HepG2 (cell line): ENCODE measurements around the gene AHSP. TPM values are rescaled to one million over a fixed set of nuclear protein-coding genes. Genes with fewer than 3 reads are reported as not detected.

Experiments
- ATAC-seq: fragments of 200-7000 bp; cut with Tn5 transposase; 3 replicates; pipeline ENCODE4 v1.9.1; 2020; ENCODE audit warnings: mild to moderate bottlenecking, moderate library complexity
- BruUV-seq: library from RNA; stranded (reverse); fragments of 400-500 nt; replicated peaks from 2 replicates; lab custom pipeline; 2021; lab: Mats Ljungman, UMichigan
- CTCF ChIA-PET: fragments of 300-600 bp; formaldehyde crosslinking; extraction: SDS; loops from one replicate; lab custom pipeline; 2021; ENCODE audit warnings: low total read pairs, inconsistent platforms, low intra/inter-chr PET ratio; lab: Yijun Ruan, JAX
- POLR2A ChIA-PET: fragments of 350-600 bp; sonication (Branson Sonifier 250); formaldehyde crosslinking; loops from one replicate; lab custom pipeline; 2020; ENCODE audit warnings: antibody characterized with exemption, inconsistent platforms; lab: Yijun Ruan, JAX
- DNase-seq: peaks from one replicate; pipeline ENCODE4 v3.0.0-alpha.2; 2015; ENCODE audit warnings: low spot score
- FAIRE-seq: peaks from 3 replicates; lab custom pipeline; 2011; peaks lifted over from hg19 to GRCh38; lab: Jason Lieb, UNC
- H2AFZ ChIP-seq: one replicate; pipeline ENCODE4 v1.6.1; 2011; ENCODE audit warnings: low read length, inconsistent platforms
- H3K27ac ChIP-seq: fragments of 300-600 bp; 3 replicates; pipeline ENCODE4 v1.8.0; 2011; ENCODE audit warnings: mixed run types, mild to moderate bottlenecking, mixed read lengths, low read length, inconsistent platforms; ENCODE audit not compliant: insufficient read depth; ENCODE audit errors: extremely low read length
- H3K27me3 ChIP-seq, 2 experiments: fragments of 200-600 bp in 1 of 2; 2 replicates in 1 of 2; 3 replicates in 1 of 2; pipeline versions ENCODE4 v1.6.0 to v1.8.0; 2011; ENCODE audit warnings: low read length in 2 of 2, mild to moderate bottlenecking in 2 of 2, moderate library complexity in 2 of 2, inconsistent platforms in 1 of 2; ENCODE audit not compliant: insufficient read depth in 2 of 2, control insufficient read depth in 1 of 2
- H3K36me3 ChIP-seq, 2 experiments: fragments of 200-600 bp in 1 of 2; replicated peaks in 1 of 2; 2 replicates in 1 of 2; 3 replicates in 1 of 2; pipeline versions ENCODE4 v1.5.1 to v1.8.0; 2011; ENCODE audit warnings: low read length in 2 of 2, inconsistent platforms in 1 of 2; ENCODE audit not compliant: insufficient read depth in 2 of 2, control insufficient read depth in 1 of 2
- H3K4me1 ChIP-seq: 2 replicates; pipeline ENCODE4 v1.5.1; 2012; ENCODE audit warnings: low read length, inconsistent platforms; ENCODE audit not compliant: insufficient read depth
- H3K4me2 ChIP-seq: 2 replicates; pipeline ENCODE4 v1.6.0; 2011; ENCODE audit warnings: low read depth, low read length, inconsistent platforms
- H3K4me3 ChIP-seq, 3 experiments: fragments of 200-600 bp in 1 of 3; sonication (generic), shearing (Covaris generic) in 1 of 3; replicated peaks in 1 of 3; 2 replicates each; pipeline ENCODE4 v1.5.1; 2011 to 2016; ENCODE audit warnings: low read length in 3 of 3, inconsistent platforms in 2 of 3, low read depth in 2 of 3, mild to moderate bottlenecking in 2 of 3, control low read depth in 1 of 3, mixed read lengths in 1 of 3; ENCODE audit not compliant: insufficient read depth in 1 of 3
- H3K79me2 ChIP-seq: one replicate; pipeline ENCODE4 v1.6.1; 2011; ENCODE audit warnings: low read length, inconsistent platforms; ENCODE audit not compliant: insufficient read depth
- H3K9ac ChIP-seq: 2 replicates; pipeline ENCODE4 v1.6.0; 2011; ENCODE audit warnings: mild to moderate bottlenecking, low read depth, low read length, inconsistent platforms; ENCODE audit not compliant: insufficient read depth
- H3K9me3 ChIP-seq: 2 replicates; pipeline ENCODE4 v1.5.1; 2012; ENCODE audit warnings: mild to moderate bottlenecking, low read length
- H4K20me1 ChIP-seq: 2 replicates; pipeline ENCODE4 v1.6.0; 2011; ENCODE audit warnings: inconsistent platforms, mild to moderate bottlenecking, low read length, moderate library complexity; ENCODE audit not compliant: insufficient read depth
- AGO1 ChIP-seq: fragments of 200-400 bp; formaldehyde crosslinking; IDR thresholded peaks from 2 replicates; pipeline ENCODE4 v1.6.1; 2017; ENCODE audit warnings: mild to moderate bottlenecking, low read depth, low read length, moderate library complexity; ENCODE audit not compliant: poor library complexity, severe bottlenecking
- HINFP ChIP-seq: sonication (generic); formaldehyde crosslinking; IDR thresholded peaks from 2 replicates; pipeline ENCODE4 v1.4.0; 2020; ENCODE audit warnings: low read depth, mild to moderate bottlenecking, missing genetic modification reagents
- NR2F1 ChIP-seq, 2 experiments: fragments of 450-650 bp in 1 of 2; formaldehyde crosslinking in 1 of 2; IDR thresholded peaks; 2 replicates each; pipeline versions ENCODE4 v1.5.0 to v1.6.1; 2016 to 2020; ENCODE audit warnings: mild to moderate bottlenecking in 1 of 2, missing compliant biosample characterization in 1 of 2, missing genetic modification reagents in 1 of 2, moderate library complexity in 1 of 2
- POLR2A ChIP-seq, 2 experiments: IDR thresholded peaks; 2 replicates each; pipeline ENCODE4 v1.6.1; 2011; ENCODE audit warnings: low read depth in 2 of 2, low read length in 2 of 2, mild to moderate bottlenecking in 1 of 2, moderate library complexity in 1 of 2; ENCODE audit not compliant: insufficient read depth in 1 of 2
- POLR2AphosphoS5 ChIP-seq: IDR thresholded peaks from 2 replicates; pipeline ENCODE4 v1.6.1; 2012; ENCODE audit warnings: low read depth, low read length
- RBFOX2 ChIP-seq: fragments of 200-400 bp; formaldehyde crosslinking; IDR thresholded peaks from 2 replicates; pipeline ENCODE4 v1.6.1; 2017; ENCODE audit warnings: low read depth, mild to moderate bottlenecking, low read length
- ZFP1 ChIP-seq: IDR thresholded peaks from 2 replicates; pipeline ENCODE4 v1.6.1; 2016
- ZFP91 ChIP-seq: sonication (generic); formaldehyde crosslinking; IDR thresholded peaks from 2 replicates; pipeline ENCODE4 v1.9.0; 2022; ENCODE audit warnings: missing genetic modification reagents, mild to moderate bottlenecking, borderline replicate concordance
- ZNF598 ChIP-seq: sonication (generic); formaldehyde crosslinking; IDR thresholded peaks from 2 replicates; pipeline ENCODE4 v1.5.1; 2020; ENCODE audit warnings: mild to moderate bottlenecking, missing genetic modification reagents, borderline replicate concordance
- ZNF766 ChIP-seq: sonication (generic); formaldehyde crosslinking; IDR thresholded peaks from 2 replicates; pipeline ENCODE4 v1.5.0; 2020; ENCODE audit warnings: missing genetic modification reagents, borderline replicate concordance
- ZNF768 ChIP-seq: sonication (generic); formaldehyde crosslinking; IDR thresholded peaks from 2 replicates; pipeline ENCODE4 v1.4.0; 2020; ENCODE audit warnings: missing genetic modification reagents
- WGBS: methylation state at CpG from one replicate; pipeline ENCODE4 v1.1.6; 2017; ENCODE audit warnings: low lambda C conversion rate; 5-methylcytosine and 5-hydroxymethylcytosine counted together
- in situ Hi-C: cut with HindIII; loops from 2 replicates; pipeline ENCODE4 v1.10.0; 2017; ENCODE audit warnings: low pct_unique_long_range_greater_than_20kb; ENCODE audit not compliant: extremely low pct_ligation_motif_present
- intact Hi-C: fragments of 100-400 bp; cut with micrococcal nuclease; formaldehyde crosslinking; loops from one replicate; pipeline ENCODE4 v1.10.0; 2022; ENCODE audit not compliant: unreplicated experiment
- polyA plus RNA-seq, 8 experiments: library from polyadenylated mRNA; depleted of rRNA in 3 of 8; stranded (reverse) in 7 of 8; unstranded in 1 of 8; fragments of >200 nt; fragmentation: Illumina TruSeq in 4 of 8; extraction: Trizol in 4 of 8; gene quantifications; 2 replicates each; pipeline versions ENCODE4 v1.2.1 to v1.2.3, GENCODE V29; 2011 to 2016; ENCODE audit warnings: low read depth in 4 of 8, missing spikeins in 1 of 8, mixed read lengths in 1 of 8; ENCODE audit not compliant: insufficient read depth in 1 of 8
- total RNA-seq, 5 experiments: library from RNA; depleted of rRNA; stranded (reverse); fragments of >200 nt; fragmentation: Illumina TruSeq; extraction: Trizol; gene quantifications; 2 replicates each; pipeline ENCODE4 v1.2.3, GENCODE V29; 2016; ENCODE audit warnings: low read depth in 1 of 5
- TF ChIP-seq, protein P1 (sequence below): sonication (generic); formaldehyde crosslinking; IDR thresholded peaks from 2 replicates; pipeline ENCODE4 v1.8.0; 2022; ENCODE audit warnings: missing genetic modification reagents, mild to moderate bottlenecking, inconsistent platforms, borderline replicate concordance

The AHSP gene
- total and polyA plus RNA-seq, 2 of the 13 experiments (the other 11 are each of a cell fraction or from before 2014, with no cell fraction given), result not detected

DNA sequence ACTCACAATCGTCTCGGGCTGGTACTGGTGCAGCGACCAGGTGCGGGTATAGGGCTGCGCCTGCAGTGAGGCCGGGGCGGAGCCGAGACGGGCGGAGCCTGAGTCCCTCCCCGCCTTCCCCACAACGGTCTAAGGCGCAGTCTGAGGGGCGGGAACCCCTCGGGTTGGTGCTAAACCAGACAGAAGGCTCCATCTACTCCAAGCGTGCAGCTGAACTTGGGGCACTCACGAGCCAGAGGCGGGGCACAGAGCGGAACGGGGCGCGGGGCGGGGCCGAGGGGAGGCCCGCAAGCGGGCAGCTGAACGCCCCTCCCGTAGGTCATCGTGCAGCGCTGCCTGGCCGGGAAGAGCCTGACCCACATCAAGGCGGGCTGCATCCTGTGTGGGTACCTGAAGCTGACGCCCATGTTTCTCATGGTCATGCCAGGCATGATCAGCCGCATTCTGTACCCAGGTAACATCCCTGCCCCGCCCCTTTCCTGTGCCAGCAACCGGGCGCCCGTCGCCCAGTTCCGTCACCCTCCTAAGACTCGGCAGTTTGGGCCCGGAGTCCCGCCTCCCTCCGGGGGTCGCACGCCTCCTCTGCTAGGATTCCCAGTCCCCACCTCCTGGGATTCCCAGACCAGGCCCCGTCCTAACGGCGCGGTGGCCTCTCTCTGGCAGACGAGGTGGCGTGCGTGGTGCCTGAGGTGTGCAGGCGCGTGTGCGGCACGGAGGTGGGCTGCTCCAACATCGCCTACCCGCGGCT lies 39.8 kb upstream of the AHSP start:
- no peak overlapping the region for H2AFZ ChIP-seq
- H3K79me2 ChIP-seq, result no peaks in the 10 kb centered on the region
- H3K27ac ChIP-seq, result no peak overlapping the region
- TF ChIP-seq POLR2A (IDR thresholded peaks at IDR 0.05; ENCODE audit: insufficient read depth in 1 of 2, low read depth in 2 of 2, low read length in 2 of 2) (peak in 1 of 2 experiments; percentile 7; a peak in 1 of 4 replicates), AGO1 (peak; percentile 6), RBFOX2 (0 out of 2 replicates have a peak, but pooled peaks have one; percentile 8), ZFP91 (CRISPR knock-in tag) (peak; percentile 24; the same call in 1 of the 2 replicates), POLR2AphosphoS5 (no peak), HINFP (CRISPR knock-in tag) (no peak), ZFP1 (no peak), ZNF598 (CRISPR knock-in tag) (no peak), ZNF766 (CRISPR knock-in tag) (no peak), NR2F1 (CRISPR knock-in tag; IDR thresholded peaks at IDR 0.05) (no peak), ZNF768 (CRISPR knock-in tag) (peak; percentile 15; the same call in 1 of the 2 replicates)
- TF ChIP-seq, protein P1, sequence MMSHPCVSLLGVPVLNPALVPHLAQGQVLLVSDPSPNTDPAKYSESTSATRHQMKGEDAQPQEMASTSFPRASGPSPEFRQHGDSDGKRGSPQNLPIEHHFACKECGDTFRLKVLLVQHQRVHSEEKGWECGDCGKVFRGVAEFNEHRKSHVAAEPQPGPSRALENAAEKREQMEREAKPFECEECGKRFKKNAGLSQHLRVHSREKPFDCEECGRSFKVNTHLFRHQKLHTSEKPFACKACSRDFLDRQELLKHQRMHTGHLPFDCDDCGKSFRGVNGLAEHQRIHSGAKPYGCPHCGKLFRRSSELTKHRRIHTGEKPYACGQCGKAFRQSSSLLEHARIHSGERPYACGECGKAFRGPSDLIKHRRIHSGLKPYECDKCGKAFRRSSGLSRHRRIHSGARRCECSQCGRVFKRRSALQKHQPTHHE (CRISPR knock-in tag), result no peak
- no peaks in the 10 kb centered on the region for H4K20me1 ChIP-seq
- no peak overlapping the region for H3K9ac ChIP-seq
- in situ Hi-C loops, result no loop called here
- H3K27me3 ChIP-seq, result peaks cover 0 to 3% of the 10 kb centered on the region in 2 experiments; a peak in 2 of 5 replicates
- no peaks in the 10 kb centered on the region for H3K9me3 ChIP-seq
- WGBS, result 97% methylated on average over 38 of the region's 60 CpGs
- no peak overlapping the region for H3K4me2 ChIP-seq
- peaks cover 19% of the 10 kb centered on the region for H3K4me1 ChIP-seq
- no peak for FAIRE-seq
- POLR2A ChIA-PET, result interaction anchor here (1.5 to 2.9 kb wide), 3 partner anchors 11 to 20 kb away, joined by 3 to 8 read pairs (median 8); partner anchors contain the start of gene RUSF1
- DNase-seq, result no peak
- peaks cover 10 to 28% of the 10 kb centered on the region in 2 experiments for H3K36me3 ChIP-seq
- ATAC-seq, result no peak
- intact Hi-C loops, result no loop called here
- H3K4me3 ChIP-seq, result no peak overlapping the region
- BruUV-seq, result no TSS peak
- CTCF ChIA-PET, result no interaction called here
